ENCODE data around the gene LONP2.
"Not testable (repeated sequence)": the region's sequence is repeated elsewhere in the genome, so short reads cannot be mapped to it uniquely, and the experiment has no call there.

The LONP2 gene

GRCh38 chr16:48291754-48292153 is 47.7 kb downstream of the LONP2 start:
- no peak for DNase-seq (ENCODE audit: low spot score)

GRCh38 chr16:48292452-48292851 is 48.4 kb downstream of the LONP2 start:
- no peak for DNase-seq (ENCODE audit: low spot score)

GRCh38 chr16:48294724-48295123 is 50.6 kb downstream of the LONP2 start:
- no peak for DNase-seq (ENCODE audit: low spot score)

GRCh38 chr16:48295488-48296281 is 51.6 kb downstream of the LONP2 start:
- no peak for DNase-seq (ENCODE audit: low spot score)

- no peak for DNase-seq (ENCODE audit: low spot score)
Measured at GRCh38 chr16:48299471-48299870, 55.4 kb downstream of the LONP2 start.

- DNase-seq (ENCODE audit: low spot score) = peak; percentile 61
Measured at GRCh38 chr16:48300391-48300856, 56.3 kb downstream of the LONP2 start.

GRCh38 chr16:48308535-48308934 is 64.4 kb downstream of the LONP2 start:
- no peak for DNase-seq (ENCODE audit: low spot score)

GRCh38 chr16:48310908-48311641 is 67.0 kb downstream of the LONP2 start:
- no peak for DNase-seq (ENCODE audit: low spot score)

GRCh38 chr16:48313905-48314304 is 69.8 kb downstream of the LONP2 start:
- not testable (repeated sequence) for DNase-seq (ENCODE audit: low spot score)

GRCh38 chr16:48317026-48317425 is 72.9 kb downstream of the LONP2 start:
- no peak for DNase-seq (ENCODE audit: low spot score)

GRCh38 chr16:48317614-48318315 is 73.7 kb downstream of the LONP2 start:
- peak; percentile 34 for DNase-seq (ENCODE audit: low spot score)

- DNase-seq (ENCODE audit: low spot score) = no peak
Measured at GRCh38 chr16:48318630-48319029, 74.5 kb downstream of the LONP2 start.

- no peak for DNase-seq (ENCODE audit: low spot score)
Measured at GRCh38 chr16:48321317-48322036, 77.4 kb downstream of the LONP2 start.

- DNase-seq (ENCODE audit: low spot score) = peak; percentile 27
Measured at GRCh38 chr16:48323783-48324775, 80.0 kb downstream of the LONP2 start.

GRCh38 chr16:48326915-48327314 is 82.8 kb downstream of the LONP2 start:
- no peak for DNase-seq (ENCODE audit: low spot score)

GRCh38 chr16:48329138-48329537 is 85.0 kb downstream of the LONP2 start:
- DNase-seq (ENCODE audit: low spot score) = no peak

GRCh38 chr16:48330189-48330840 is 86.2 kb downstream of the LONP2 start:
- no peak for DNase-seq (ENCODE audit: low spot score)

GRCh38 chr16:48330841-48331192 is 86.7 kb downstream of the LONP2 start:
- DNase-seq (ENCODE audit: low spot score) = no peak

- no peak for DNase-seq (ENCODE audit: low spot score)
Measured at GRCh38 chr16:48332978-48333377, 88.9 kb downstream of the LONP2 start.

- no peak for DNase-seq (ENCODE audit: low spot score)
Measured at GRCh38 chr16:48334325-48334724, 90.2 kb downstream of the LONP2 start.

All from AG08395 (cell line).